ENCODE measurements around the gene DTNA. TPM values are rescaled to one million over a fixed set of nuclear protein-coding genes. Genes with fewer than 3 reads are reported as not detected.

Gene DTNA
- total RNA-seq, 1 donor from 2014 or later = 21.8 TPM

- Histone ChIP-seq H3K27ac (no peak overlapping the region), H3K9me3 (no peaks in the 10 kb centered on the region), H3K4me3 (no peak overlapping the region), H3K4me1 (no peaks in the 10 kb centered on the region), H3K27me3 (no peaks in the 10 kb centered on the region), H3K36me3 (no peaks in the 10 kb centered on the region)
- intact Hi-C loops (cut with DNase I) = no loop called here
- DNase-seq = no peak
- ATAC-seq = peak; percentile 36
- TF ChIP-seq CTCF (IDR thresholded peaks at IDR 0.05) = no peak
Observed at GRCh38 chr18:34773961-34774766, 64.1 kb downstream of the DTNA start.

DNA sequence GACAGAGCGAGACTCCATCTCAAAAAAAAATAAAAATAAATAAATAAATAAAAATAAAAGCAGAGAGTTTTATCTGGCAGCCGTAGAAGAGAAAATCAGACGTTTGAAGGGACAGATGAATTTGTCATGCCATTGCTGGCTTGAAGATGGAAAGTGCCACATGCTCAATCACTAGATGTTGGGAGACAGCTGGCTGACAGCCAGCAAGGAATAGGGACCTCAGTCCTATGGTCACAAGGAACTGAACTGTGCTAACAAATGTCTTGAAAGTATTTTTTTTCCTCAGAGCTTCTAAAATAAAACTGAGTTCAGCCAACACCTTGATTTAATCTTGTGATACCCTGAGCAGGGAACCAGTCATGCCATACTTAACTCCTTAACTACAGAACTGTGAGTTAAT is 65.4 kb downstream of the DTNA start:
- no peak for TF ChIP-seq CTCF (IDR thresholded peaks at IDR 0.05)
- intact Hi-C loops (cut with DNase I) = no loop called here
- ATAC-seq = no peak
- Histone ChIP-seq H3K27ac (no peak overlapping the region), H3K27me3 (no peaks in the 10 kb centered on the region), H3K4me3 (no peak overlapping the region), H3K9me3 (no peaks in the 10 kb centered on the region), H3K4me1 (no peaks in the 10 kb centered on the region), H3K36me3 (no peaks in the 10 kb centered on the region)
- no peak for DNase-seq

DNA sequence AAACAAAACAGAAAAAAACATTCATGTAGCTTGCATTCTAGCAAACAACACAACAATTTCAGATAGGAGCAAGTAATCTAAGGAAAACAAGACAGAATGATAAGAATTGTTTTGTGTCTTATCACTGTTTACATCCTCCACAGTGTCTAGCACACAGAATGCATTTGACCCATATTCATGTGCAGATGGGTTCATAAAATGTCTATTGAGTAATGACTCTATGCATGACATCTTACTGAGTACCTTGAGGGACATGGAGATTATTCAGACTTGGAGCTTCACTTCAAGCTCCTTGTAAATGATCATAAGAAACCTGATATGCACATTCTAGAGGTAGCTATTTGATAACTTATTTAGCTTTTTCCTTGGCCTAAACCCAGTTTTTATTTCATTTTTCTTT is 69.0 kb downstream of the DTNA start:
- DNase-seq (no peak), ATAC-seq (no peak)
- no peak overlapping the region for H3K4me3 ChIP-seq
- no peaks in the 10 kb centered on the region for H3K27me3 ChIP-seq
- no peak for TF ChIP-seq CTCF (IDR thresholded peaks at IDR 0.05)
- no peaks in the 10 kb centered on the region for H3K4me1 ChIP-seq
- H3K36me3 ChIP-seq = no peaks in the 10 kb centered on the region
- no peaks in the 10 kb centered on the region for H3K9me3 ChIP-seq
- no peak overlapping the region for H3K27ac ChIP-seq
- intact Hi-C loops (cut with DNase I) = no loop called here

GRCh38 chr18:34780856-34781255 is 70.8 kb downstream of the DTNA start:
- no peak for DNase-seq
- Histone ChIP-seq H3K4me3 (no peak overlapping the region), H3K27me3 (no peaks in the 10 kb centered on the region), H3K9me3 (no peaks in the 10 kb centered on the region), H3K4me1 (no peaks in the 10 kb centered on the region), H3K27ac (no peak overlapping the region), H3K36me3 (no peaks in the 10 kb centered on the region)
- intact Hi-C loops (cut with DNase I) = no loop called here
- ATAC-seq = no peak
- TF ChIP-seq CTCF (IDR thresholded peaks at IDR 0.05) = no peak

DNA sequence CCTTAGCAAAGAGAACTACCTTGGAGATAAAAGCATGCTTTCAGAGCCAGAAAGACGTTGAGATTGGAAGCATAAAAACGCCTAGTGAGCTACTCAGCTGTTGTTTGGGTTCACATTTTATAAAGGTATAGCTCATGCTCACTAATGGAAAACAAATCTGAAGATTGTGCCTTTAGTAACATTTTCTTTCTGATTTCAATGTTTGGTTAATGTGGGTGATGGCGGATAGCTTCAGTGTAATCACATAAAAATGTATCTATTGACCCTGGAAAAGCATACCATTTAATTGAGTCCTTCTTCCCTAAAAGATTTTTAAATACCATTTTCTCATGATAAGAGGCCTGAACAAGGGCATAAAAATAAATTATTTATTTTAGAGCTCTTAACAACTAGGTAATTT is 73.4 kb downstream of the DTNA start:
- intact Hi-C loops (cut with DNase I) = no loop called here
- DNase-seq (no peak), ATAC-seq (no peak)
- Histone ChIP-seq H3K27me3 (no peaks in the 10 kb centered on the region), H3K4me3 (no peak overlapping the region), H3K4me1 (no peaks in the 10 kb centered on the region), H3K36me3 (no peaks in the 10 kb centered on the region), H3K27ac (no peak overlapping the region), H3K9me3 (no peaks in the 10 kb centered on the region)
- no peak for TF ChIP-seq CTCF (IDR thresholded peaks at IDR 0.05)

Measured in upper lobe of right lung (tissue), 1 donor.